T-helper 1 cell treated with Interleukin-12 subunit alpha and Interleukin-12 subunit beta and Interleukin-4 antibody, amounts not matched to agents 30 μg/mL and 1 μg/mL, for 36 hours (primary cell): Measurements from ENCODE around the gene IDH2.
"Not testable (repeated sequence)": the region's sequence is repeated elsewhere in the genome, so short reads cannot be mapped to it uniquely, and the experiment has no call there.

Experiments
- H3K27ac Mint-ChIP-seq: one replicate; pipeline ENCODE4 v1.8.0; 2021; ENCODE audit warnings: mild to moderate bottlenecking, mixed read lengths
- H3K27me3 Mint-ChIP-seq: one replicate; pipeline ENCODE4 v1.8.0; 2021; ENCODE audit warnings: low read depth, mixed read lengths
- H3K36me3 Mint-ChIP-seq: one replicate; pipeline ENCODE4 v1.8.0; 2021; ENCODE audit warnings: low read depth, mixed read lengths
- H3K4me1 Mint-ChIP-seq: one replicate; pipeline ENCODE4 v1.8.0; 2021; ENCODE audit warnings: low read depth, mixed read lengths
- H3K4me3 Mint-ChIP-seq: one replicate; pipeline ENCODE4 v1.8.0; 2021; ENCODE audit warnings: mild to moderate bottlenecking, moderate library complexity, mixed read lengths
- H3K9me3 Mint-ChIP-seq: one replicate; pipeline ENCODE4 v1.8.0; 2021; ENCODE audit warnings: mixed read lengths

Gene IDH2

DNA sequence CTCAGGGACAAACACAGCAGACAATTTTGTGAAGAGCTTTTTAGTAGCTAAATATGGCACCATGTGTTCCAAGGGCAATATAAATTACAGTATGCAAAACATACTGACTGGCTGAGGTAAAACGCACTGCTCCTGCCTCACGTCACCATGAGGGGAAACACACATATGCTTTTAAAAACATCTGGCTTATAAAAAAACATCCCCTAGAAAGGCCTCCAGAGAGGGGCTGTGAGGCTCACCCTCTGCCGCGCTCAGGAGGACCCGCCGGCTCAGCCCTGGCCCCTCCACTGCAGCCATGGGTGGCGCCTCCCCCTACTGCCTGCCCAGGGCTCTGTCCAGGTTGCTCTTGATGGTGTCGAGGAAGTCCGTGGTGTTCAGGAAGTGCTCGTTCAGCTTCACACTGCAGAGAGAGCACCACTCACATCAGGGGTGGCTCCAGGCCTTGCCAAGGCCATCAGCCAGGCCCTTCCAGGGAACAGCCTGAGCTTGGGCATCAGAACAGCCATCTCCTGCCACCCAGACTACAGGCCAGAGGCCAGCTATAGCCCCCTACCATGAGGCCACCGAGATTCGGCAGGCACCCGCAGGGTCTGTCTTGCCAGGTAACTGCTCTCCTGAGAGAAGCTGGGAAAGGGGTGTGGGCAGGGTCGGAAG lies 18.2 kb downstream of the IDH2 start:
- H3K36me3 Mint-ChIP-seq, result peaks cover 39% of the 10 kb centered on the region
- no peak overlapping the region for H3K4me3 Mint-ChIP-seq
- H3K27me3 Mint-ChIP-seq, result no peaks in the 10 kb centered on the region
- H3K9me3 Mint-ChIP-seq, result no peaks in the 10 kb centered on the region
- H3K27ac Mint-ChIP-seq, result no peak overlapping the region
- H3K4me1 Mint-ChIP-seq, result peaks cover 11% of the 10 kb centered on the region

DNA sequence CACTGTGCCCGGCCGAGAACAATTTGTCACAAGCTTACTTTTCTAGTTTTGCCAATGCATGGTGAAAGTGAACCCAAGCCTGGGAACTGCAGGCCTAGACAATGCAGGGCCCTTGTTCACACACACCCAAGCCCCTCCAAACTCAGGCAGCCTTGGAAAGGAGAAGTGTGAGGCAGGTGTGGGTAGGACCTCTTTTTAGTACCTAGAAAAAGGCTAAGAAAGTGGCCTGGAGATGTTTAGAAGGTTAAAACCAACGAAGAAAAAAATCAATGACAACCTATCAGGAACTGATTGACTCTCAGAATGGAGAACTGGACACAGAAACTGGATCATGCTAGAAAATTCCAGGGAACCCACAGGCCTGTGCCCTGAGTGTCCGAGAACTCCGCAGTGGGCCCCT lies 18.8 kb downstream of the IDH2 start:
- Mint-ChIP-seq H3K4me1 (peaks cover 11% of the 10 kb centered on the region), H3K27me3 (no peaks in the 10 kb centered on the region), H3K4me3 (no peak overlapping the region), H3K9me3 (no peaks in the 10 kb centered on the region), H3K27ac (no peak overlapping the region), H3K36me3 (peaks cover 38% of the 10 kb centered on the region)

DNA sequence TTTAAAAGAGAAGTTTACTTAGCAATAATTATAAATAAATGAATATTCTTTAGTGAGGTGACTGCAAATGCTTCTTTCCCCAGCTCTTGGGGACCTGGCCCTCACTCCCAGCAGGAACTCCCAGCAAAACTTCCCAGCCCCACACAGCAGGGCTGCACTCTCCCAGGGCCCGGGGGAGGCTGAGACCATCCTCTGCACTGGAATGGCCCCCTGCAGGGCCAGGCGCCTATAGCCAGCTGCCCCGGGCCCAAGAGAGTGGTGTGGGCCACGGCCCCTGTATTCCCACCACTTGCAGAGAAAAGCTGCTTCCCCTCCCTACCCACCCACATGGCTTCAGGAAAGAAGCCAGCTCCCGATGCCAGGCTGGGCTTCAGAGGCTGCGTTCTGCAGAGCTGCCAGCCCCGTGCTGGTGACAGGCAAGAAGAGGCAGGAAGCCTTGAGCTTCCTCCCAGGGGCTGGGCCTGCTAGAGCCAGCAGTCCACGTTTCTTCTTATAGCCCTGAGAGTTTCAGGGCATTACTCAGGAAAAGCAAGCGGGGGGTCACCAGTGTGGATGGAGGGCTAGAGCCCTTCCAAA lies 20.0 kb downstream of the IDH2 start:
- Mint-ChIP-seq H3K4me3 (no peak overlapping the region), H3K4me1 (peaks cover 8% of the 10 kb centered on the region), H3K9me3 (no peaks in the 10 kb centered on the region), H3K36me3 (peaks cover 27% of the 10 kb centered on the region), H3K27me3 (no peaks in the 10 kb centered on the region), H3K27ac (no peak overlapping the region)

DNA sequence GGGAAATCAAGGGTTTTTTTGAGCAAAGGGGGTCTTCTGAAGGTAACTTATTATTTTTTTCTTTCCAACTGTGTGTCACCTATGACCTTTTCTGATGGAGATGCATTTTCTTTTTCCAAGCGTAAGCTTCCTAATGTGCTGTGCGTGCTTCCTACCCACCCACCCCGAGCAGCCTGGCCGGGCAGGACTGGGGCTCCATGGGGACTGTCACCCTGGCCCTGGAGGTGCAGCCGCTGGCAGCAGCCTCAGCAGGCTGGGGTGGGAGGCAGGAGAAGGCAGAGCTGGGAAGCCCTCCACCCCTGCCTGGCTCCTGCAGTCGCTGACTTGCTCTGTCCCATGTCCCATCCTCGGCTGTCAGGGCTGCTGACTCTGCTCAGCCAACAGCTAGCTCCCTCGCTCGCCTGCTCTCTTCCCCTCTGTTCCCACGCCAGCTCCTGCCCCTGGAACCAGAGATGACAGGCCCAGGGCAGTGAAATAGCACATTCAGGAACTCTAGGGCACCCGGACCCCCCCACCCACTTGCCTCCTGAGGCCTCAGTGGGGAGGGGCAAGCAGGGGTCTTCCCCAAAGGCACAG lies 21.4 kb downstream of the IDH2 start:
- Mint-ChIP-seq H3K27me3 (no peaks in the 10 kb centered on the region), H3K27ac (no peak overlapping the region), H3K4me1 (no peaks in the 10 kb centered on the region), H3K36me3 (peaks cover 17% of the 10 kb centered on the region), H3K4me3 (no peak overlapping the region), H3K9me3 (no peaks in the 10 kb centered on the region)

DNA sequence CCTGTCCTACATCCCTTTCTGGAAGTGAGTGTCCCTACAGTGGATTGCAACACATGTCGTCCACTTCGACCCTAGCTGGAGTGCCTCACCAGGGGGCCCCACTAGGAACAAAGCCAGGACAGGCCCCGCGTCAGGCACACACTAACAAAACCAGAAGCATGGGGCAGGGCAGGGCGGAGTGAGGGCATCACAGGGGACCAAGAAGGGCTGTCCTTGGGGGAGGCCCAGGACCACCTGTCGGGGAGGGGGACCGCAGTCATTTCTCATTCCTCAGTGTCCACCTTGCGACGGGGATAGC lies 21.9 kb downstream of the IDH2 start:
- no peak overlapping the region for H3K27ac Mint-ChIP-seq
- no peaks in the 10 kb centered on the region for H3K4me1 Mint-ChIP-seq
- no peaks in the 10 kb centered on the region for H3K27me3 Mint-ChIP-seq
- H3K36me3 Mint-ChIP-seq, result peaks cover 17% of the 10 kb centered on the region
- H3K4me3 Mint-ChIP-seq, result no peak overlapping the region
- no peaks in the 10 kb centered on the region for H3K9me3 Mint-ChIP-seq

DNA sequence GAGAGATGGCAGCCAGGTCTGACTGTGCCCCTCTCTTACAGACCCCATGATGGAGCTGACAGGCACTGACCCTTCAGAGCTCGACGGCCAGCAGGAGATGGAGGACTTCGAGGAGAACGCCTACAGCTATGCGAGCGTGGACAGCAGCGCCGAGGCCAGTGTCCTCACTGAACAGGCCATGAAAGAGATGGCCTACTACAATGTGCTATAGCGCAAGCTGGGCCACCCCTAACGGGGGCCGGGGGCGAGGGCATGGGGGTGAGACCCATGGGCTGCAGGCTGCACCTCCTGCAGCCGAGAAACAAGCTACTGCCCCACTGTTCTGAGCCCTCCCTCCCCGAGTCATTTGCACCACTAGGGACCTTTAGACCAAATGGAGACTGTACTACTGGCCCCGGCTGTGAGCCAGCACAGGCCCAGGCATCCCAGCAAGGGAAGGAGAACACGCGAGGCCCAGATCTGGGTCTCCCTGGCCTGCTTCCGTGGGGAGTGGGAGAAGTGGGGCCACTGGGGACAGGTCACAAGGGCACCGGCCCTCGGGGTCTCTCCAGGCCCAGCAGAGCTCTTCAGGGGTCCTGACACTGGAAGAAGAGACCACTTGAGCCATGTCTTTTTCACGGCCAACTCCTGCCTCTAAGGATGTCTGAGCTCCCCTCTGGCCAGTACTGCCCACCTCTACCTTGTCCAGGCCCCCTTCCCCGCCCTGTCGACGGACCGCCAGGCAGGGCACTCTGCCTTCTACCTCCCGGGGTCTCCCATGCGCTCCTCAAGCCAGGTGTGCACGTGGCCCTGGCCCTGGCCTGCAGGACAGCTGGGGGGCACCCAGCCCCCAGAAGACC lies 22.4 kb downstream of the IDH2 start:
- no peak overlapping the region for H3K4me3 Mint-ChIP-seq
- no peaks in the 10 kb centered on the region for H3K9me3 Mint-ChIP-seq
- peaks cover 17% of the 10 kb centered on the region for H3K36me3 Mint-ChIP-seq
- H3K27ac Mint-ChIP-seq, result no peak overlapping the region
- H3K4me1 Mint-ChIP-seq, result no peaks in the 10 kb centered on the region
- H3K27me3 Mint-ChIP-seq, result no peaks in the 10 kb centered on the region

DNA sequence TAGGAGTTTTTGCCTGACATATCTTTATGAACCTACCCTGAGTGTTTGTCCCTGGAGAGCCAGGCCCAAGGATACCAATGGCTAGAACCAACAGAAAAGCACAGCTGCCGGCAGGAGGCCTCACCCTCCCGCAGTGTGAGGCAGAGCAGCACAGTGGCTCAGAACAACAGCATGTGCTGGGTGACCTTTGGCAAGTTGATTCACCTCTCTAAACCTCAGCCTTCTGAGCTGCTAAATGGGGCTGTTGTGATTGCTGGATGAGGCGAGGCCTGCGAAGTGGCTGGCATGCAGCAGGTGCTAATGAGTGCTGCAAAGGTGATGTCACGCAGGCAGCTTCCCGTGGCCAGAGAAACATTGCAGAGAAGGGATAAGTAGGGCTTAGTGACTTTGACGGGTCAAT lies 23.3 kb downstream of the IDH2 start:
- Mint-ChIP-seq H3K4me3 (no peak overlapping the region), H3K9me3 (no peaks in the 10 kb centered on the region), H3K27ac (no peak overlapping the region), H3K36me3 (peaks cover 17% of the 10 kb centered on the region), H3K27me3 (no peaks in the 10 kb centered on the region), H3K4me1 (no peaks in the 10 kb centered on the region)

DNA sequence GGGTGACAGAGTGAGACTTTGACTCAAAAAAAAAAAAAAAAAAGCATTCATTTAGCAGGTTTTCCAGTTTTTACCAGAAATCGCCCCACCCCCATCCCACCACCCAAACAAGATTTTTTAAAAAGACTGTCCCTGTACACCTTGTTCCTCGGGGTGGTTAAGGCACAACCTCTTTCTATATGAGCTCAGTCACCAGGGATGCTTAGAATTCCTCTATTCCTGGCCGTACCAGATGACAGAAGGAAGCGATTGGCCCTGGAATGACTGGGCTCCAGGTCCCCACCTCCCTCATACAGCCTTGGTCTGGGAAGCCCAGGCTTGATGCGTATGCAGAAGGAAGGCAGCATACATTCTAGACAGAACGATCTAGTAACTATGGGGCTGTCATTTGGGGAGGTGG lies 25.6 kb downstream of the IDH2 start:
- H3K27ac Mint-ChIP-seq, result no peak overlapping the region
- no peaks in the 10 kb centered on the region for H3K9me3 Mint-ChIP-seq
- H3K27me3 Mint-ChIP-seq, result no peaks in the 10 kb centered on the region
- no peaks in the 10 kb centered on the region for H3K4me1 Mint-ChIP-seq
- peaks cover 10% of the 10 kb centered on the region for H3K36me3 Mint-ChIP-seq
- no peak overlapping the region for H3K4me3 Mint-ChIP-seq

DNA sequence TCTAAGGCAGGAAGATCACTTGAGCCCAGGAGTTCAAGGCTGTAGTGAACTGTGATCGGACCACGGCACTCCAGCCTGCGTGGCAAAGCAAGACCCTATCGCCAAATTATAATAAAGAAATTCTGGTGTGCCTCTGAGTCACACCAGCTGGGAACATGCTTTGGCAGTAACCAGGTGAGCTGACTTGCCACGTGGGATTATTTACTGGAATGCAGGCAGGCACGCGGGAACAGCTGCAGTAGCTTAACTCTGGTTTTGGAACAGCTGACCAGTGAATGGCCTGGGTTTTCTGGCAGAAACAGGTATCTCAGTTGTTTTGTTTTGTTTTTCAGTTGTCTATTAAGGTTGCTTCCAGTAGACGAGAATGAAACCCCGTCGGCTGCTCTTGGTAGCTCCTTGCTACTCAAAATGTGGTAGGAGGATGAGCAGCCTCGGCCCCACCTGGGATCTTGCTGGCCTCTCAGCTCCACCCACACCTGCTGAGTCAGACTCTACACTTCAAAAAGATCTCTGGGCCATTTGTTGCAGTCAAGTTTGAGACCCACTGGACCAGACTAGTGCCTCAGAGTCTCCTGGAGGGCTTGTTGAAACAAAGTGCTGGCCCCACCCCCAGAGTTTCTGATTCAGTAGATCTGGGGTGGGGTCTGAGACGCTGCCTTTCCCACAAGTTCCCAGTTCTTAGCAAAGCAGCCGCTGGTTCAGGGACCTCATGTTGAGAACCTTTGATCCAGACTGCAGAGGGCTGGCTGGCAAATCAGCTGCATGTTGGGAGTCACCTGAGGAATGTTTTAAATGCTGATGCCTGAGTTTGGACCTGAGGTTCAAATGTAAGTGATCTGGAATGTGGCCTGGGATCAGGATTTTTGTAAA lies 26.6 kb downstream of the IDH2 start:
- no peaks in the 10 kb centered on the region for H3K27me3 Mint-ChIP-seq
- no peak overlapping the region for H3K27ac Mint-ChIP-seq
- H3K36me3 Mint-ChIP-seq, result peaks cover 6% of the 10 kb centered on the region
- H3K4me3 Mint-ChIP-seq, result no peak overlapping the region
- peaks cover 3% of the 10 kb centered on the region for H3K4me1 Mint-ChIP-seq
- H3K9me3 Mint-ChIP-seq, result no peaks in the 10 kb centered on the region

DNA sequence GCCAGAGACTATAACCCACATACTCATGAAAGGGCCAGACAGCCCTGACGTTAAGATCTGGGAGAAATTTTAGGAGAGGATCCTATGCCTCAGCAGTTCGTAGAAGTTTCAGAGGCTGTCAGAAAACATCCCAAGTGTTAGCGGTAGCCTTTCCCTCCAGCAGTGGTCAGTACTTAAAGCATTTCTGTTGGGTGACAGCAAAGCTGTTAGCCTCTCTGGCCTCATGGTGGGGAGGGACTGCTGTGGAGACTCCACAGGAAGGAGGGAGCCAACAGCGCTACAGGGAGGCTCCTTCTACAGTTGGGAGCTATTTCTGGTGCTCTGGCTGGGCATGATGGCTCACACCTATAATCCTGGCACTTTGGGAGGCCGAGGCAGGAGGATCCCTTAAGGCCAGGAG lies 27.4 kb downstream of the IDH2 start:
- Mint-ChIP-seq H3K36me3 (peaks cover 5% of the 10 kb centered on the region), H3K4me1 (peaks cover 3% of the 10 kb centered on the region), H3K4me3 (no peak overlapping the region), H3K27me3 (no peaks in the 10 kb centered on the region), H3K27ac (no peak overlapping the region), H3K9me3 (no peaks in the 10 kb centered on the region)

DNA sequence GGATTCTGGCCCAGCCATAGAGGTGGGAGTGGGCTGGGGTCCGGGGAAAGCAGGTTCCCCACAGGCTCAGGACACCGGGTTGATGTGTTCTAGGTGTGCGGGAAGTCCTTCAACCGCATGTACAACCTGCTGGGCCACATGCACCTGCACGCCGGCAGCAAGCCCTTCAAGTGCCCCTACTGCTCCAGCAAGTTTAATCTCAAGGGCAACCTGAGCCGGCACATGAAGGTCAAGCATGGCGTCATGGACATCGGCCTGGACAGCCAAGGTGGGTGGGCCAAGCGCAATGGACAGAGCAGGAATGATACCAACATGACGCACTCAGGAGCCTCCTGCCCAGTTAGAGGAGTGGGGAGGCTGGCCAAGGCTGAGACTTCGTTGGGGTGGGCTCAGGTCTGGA lies 28.2 kb downstream of the IDH2 start:
- Mint-ChIP-seq H3K9me3 (no peaks in the 10 kb centered on the region), H3K4me1 (peaks cover 5% of the 10 kb centered on the region), H3K27ac (no peak overlapping the region), H3K27me3 (no peaks in the 10 kb centered on the region), H3K4me3 (no peak overlapping the region), H3K36me3 (peaks cover 8% of the 10 kb centered on the region)

DNA sequence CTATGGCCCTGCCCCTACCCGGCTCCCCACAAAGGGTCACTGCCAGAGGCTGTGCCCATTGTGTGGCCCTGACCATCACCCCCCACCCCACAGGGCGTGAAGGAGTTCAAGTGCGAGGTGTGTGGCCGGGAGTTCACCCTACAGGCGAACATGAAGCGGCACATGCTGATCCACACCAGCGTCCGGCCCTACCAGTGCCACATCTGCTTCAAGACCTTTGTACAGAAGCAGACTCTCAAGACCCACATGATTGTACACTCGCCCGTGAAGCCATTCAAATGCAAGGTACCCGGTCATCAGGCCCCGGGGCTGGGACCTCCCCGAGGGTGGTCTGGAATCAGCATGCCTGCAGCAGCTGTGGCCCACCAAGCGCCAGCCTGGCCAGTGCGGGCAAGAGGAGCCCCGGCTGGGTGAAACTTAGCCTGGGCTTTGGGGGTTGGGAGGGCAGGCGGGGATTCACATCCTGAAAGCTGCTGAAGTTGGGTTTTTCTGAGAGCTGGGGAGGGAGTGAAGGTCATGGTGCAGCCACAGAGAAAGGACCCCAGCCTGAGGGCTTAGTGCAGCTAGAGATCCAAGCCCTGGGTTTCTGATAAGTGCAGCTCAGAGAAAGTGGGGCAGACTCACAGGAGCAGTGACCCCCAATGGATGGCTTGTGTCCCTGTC lies 29.2 kb downstream of the IDH2 start:
- H3K4me3 Mint-ChIP-seq, result no peak overlapping the region
- H3K9me3 Mint-ChIP-seq, result no peaks in the 10 kb centered on the region
- peaks cover 8% of the 10 kb centered on the region for H3K36me3 Mint-ChIP-seq
- H3K27me3 Mint-ChIP-seq, result no peaks in the 10 kb centered on the region
- peaks cover 5% of the 10 kb centered on the region for H3K4me1 Mint-ChIP-seq
- no peak overlapping the region for H3K27ac Mint-ChIP-seq

DNA sequence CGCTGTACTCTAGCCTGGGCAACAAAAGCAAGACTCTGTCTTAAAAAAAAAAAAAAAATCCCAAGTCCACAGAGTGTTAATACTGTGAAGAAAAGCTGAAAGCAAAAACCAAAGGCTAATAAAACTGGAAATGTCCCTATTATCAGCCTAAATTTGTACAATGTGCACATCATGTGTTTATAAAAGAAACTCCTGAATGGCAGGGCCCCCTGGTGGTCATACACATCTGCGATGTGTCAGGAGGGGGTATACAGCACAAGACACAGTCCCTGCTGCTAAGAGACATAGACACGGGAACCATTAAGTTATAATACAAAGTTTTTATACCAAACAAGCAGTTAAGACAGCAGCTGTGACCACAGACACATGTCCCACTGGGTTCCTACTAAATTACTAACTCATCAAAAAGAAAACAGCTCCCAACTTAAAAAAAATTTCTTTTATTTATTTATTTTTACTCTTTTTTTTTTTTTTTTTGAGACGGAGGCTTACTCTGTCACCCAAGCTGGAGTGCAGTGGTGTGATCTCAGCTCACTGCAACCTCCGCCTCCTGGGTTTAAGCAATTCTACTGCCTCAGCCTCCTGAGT lies 31.0 kb downstream of the IDH2 start:
- H3K4me1 Mint-ChIP-seq, result peaks cover 5% of the 10 kb centered on the region
- no peaks in the 10 kb centered on the region for H3K9me3 Mint-ChIP-seq
- H3K36me3 Mint-ChIP-seq, result peaks cover 8% of the 10 kb centered on the region
- no peak overlapping the region for H3K4me3 Mint-ChIP-seq
- H3K27me3 Mint-ChIP-seq, result no peaks in the 10 kb centered on the region
- no peak overlapping the region for H3K27ac Mint-ChIP-seq

DNA sequence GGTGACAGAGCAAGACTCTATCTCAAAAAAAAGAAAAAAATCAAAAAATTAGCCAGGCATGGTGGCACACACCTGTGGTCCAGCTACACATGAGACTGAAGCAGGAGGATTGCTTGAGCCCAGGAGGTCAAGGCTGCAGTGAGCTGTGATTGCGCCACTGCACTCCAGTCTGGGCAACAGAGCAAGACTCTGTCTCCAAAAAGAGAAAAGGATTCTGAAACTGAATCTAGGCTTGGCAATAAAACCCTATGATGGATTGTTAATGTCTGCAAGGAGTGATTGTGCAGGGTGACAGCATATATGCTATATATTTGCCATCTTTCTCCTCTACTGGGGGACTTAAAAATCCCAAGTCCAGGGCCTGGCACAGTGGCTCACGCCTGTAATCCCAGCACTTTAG lies 31.6 kb downstream of the IDH2 start:
- not testable (repeated sequence) for H3K27ac Mint-ChIP-seq, H3K4me1 Mint-ChIP-seq, H3K36me3 Mint-ChIP-seq, H3K4me3 Mint-ChIP-seq, H3K27me3 Mint-ChIP-seq, H3K9me3 Mint-ChIP-seq
